ENCODE measurements around the gene NUP62CL.
A peak's percentile ranks its signal among the peaks of the same experiment; 100 is the strongest.

The NUP62CL gene

GRCh38 chrX:107117993-107118321, 88.3 kb downstream of the NUP62CL start:
- no peak for DNase-seq (ENCODE audit: low read depth)
- H3K4me3 ChIP-seq (ENCODE audit: low read length): peak overlapping the region; percentile 67
- TF ChIP-seq CTCF (conservative IDR thresholded peaks at IDR 0.05; ENCODE audit: low read length): no peak

- no peak for DNase-seq (ENCODE audit: low read depth)
- H3K4me3 ChIP-seq (ENCODE audit: low read length): no peak overlapping the region
- TF ChIP-seq CTCF (conservative IDR thresholded peaks at IDR 0.05; ENCODE audit: low read length): no peak
Observed at GRCh38 chrX:107107459-107107858, 98.8 kb downstream of the NUP62CL start.

DNA sequence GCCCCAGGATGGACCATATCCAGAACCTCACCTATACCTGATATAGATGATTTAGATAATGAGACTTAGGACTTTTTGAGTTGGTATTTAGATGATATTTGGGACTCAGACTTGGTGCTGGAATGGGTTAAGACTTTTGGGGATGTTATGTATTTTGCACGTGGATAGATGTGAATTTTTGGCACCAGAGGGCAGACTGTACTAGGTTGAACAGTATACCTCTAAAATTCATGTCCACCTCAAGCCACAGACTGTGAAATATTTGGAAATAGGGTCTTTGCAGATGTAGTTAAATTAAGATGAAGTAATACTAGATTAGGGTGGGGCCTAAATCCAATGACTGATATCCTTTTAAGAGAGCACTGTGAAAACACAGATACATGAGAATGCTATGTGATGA, 103.3 kb downstream of the NUP62CL start:
- H3K4me3 ChIP-seq (ENCODE audit: low read length): no peak overlapping the region
- peak; percentile 14; the same call in 1 of the 2 replicates for TF ChIP-seq CTCF (conservative IDR thresholded peaks at IDR 0.05; ENCODE audit: low read length)
- no peak for DNase-seq (ENCODE audit: low read depth)

GRCh38 chrX:107076158-107076557, 130.1 kb downstream of the NUP62CL start:
- DNase-seq (ENCODE audit: low read depth): no peak
- H3K4me3 ChIP-seq (ENCODE audit: low read length): no peak overlapping the region
- TF ChIP-seq CTCF (conservative IDR thresholded peaks at IDR 0.05; ENCODE audit: low read length): no peak
